ENCODE results near the gene TAGLN2.

Gene TAGLN2

GRCh38 chr1:159940006-159940620 lies 14.8 kb upstream of the TAGLN2 start:
- H3K27me3 ChIP-seq, result peaks cover 35% of the 10 kb centered on the region
- no peak for TF ChIP-seq CTCF (IDR thresholded peaks at IDR 0.05)
- no peaks in the 10 kb centered on the region for H3K36me3 ChIP-seq
- H3K4me3 ChIP-seq (ENCODE audit: low read depth in 1 of 2, low read length in 1 of 2), result no peak overlapping the region
- no peak overlapping the region for H3K27ac ChIP-seq
- no peaks in the 10 kb centered on the region for H3K9me3 ChIP-seq
- peaks cover 28 to 33% of the 10 kb centered on the region in 2 experiments for H3K4me1 ChIP-seq (ENCODE audit: control insufficient read depth in 1 of 2, insufficient read depth in 1 of 2, low read depth in 1 of 2, low read length in 1 of 2)

- Histone ChIP-seq H3K4me3 (ENCODE audit: low read depth in 1 of 2, low read length in 1 of 2) (no peak overlapping the region), H3K27ac (no peak overlapping the region), H3K36me3 (no peaks in the 10 kb centered on the region), H3K27me3 (peaks cover 33% of the 10 kb centered on the region), H3K4me1 (ENCODE audit: control insufficient read depth in 1 of 2, insufficient read depth in 1 of 2, low read depth in 1 of 2, low read length in 1 of 2) (peaks cover 28 to 32% of the 10 kb centered on the region in 2 experiments), H3K9me3 (no peaks in the 10 kb centered on the region)
- TF ChIP-seq CTCF (IDR thresholded peaks at IDR 0.05), result no peak
These were observed 14.3 kb upstream of the TAGLN2 start for GRCh38 chr1:159939678-159940002.

- peaks cover 28 to 32% of the 10 kb centered on the region in 2 experiments for H3K4me1 ChIP-seq (ENCODE audit: control insufficient read depth in 1 of 2, insufficient read depth in 1 of 2, low read depth in 1 of 2, low read length in 1 of 2)
- no peak for TF ChIP-seq CTCF (IDR thresholded peaks at IDR 0.05)
- no peak overlapping the region for H3K4me3 ChIP-seq (ENCODE audit: low read depth in 1 of 2, low read length in 1 of 2)
- H3K27me3 ChIP-seq, result peaks cover 28% of the 10 kb centered on the region
- H3K36me3 ChIP-seq, result no peaks in the 10 kb centered on the region
- no peak overlapping the region for H3K27ac ChIP-seq
- no peaks in the 10 kb centered on the region for H3K9me3 ChIP-seq
These were observed 13.8 kb upstream of the TAGLN2 start for GRCh38 chr1:159938905-159939677.

DNA sequence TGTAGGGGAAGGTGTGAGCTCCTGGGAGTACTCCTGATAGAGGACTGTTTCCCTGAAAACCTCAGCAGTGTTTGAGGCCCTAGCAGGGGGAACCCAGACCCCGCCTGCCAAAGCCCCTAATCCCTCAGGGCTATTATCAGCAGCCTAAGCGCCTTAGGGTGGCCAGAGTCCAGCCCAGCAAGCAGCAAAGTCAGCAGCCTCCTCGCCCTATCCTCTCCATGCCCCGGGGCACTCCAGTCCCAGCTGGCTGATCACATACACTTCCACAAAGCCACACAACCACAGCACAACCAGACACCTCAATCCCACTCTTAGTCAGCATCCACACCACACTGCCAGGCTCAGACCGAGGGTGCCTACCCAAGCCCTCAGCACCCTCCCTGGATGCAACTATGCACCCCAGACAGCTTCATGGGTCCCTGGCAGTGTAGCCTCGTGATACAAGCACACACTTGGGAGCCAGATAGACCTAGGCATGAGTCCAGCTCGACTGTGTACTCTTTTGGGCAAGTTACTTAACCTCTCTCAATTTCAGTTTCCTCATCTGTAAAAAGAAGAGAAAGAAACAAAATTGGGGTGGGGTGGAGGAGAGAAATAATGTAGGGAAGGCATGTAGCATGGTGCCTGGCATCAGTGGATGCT lies 13.0 kb upstream of the TAGLN2 start:
- no peak for TF ChIP-seq CTCF (IDR thresholded peaks at IDR 0.05)
- Histone ChIP-seq H3K4me3 (ENCODE audit: low read depth in 1 of 2, low read length in 1 of 2) (no peak overlapping the region), H3K36me3 (no peaks in the 10 kb centered on the region), H3K9me3 (no peaks in the 10 kb centered on the region), H3K4me1 (ENCODE audit: control insufficient read depth in 1 of 2, insufficient read depth in 1 of 2, low read depth in 1 of 2, low read length in 1 of 2) (peaks cover 28 to 32% of the 10 kb centered on the region in 2 experiments), H3K27ac (peak overlapping the region; percentile 10), H3K27me3 (peaks cover 20% of the 10 kb centered on the region)

GRCh38 chr1:159937054-159937750 lies 11.9 kb upstream of the TAGLN2 start:
- Histone ChIP-seq H3K4me3 (ENCODE audit: low read depth in 1 of 2, low read length in 1 of 2) (peak overlapping the region in 1 of 2 experiments; percentile 24), H3K9me3 (no peaks in the 10 kb centered on the region), H3K27ac (no peak overlapping the region), H3K4me1 (ENCODE audit: control insufficient read depth in 1 of 2, insufficient read depth in 1 of 2, low read depth in 1 of 2, low read length in 1 of 2) (peaks cover 28 to 32% of the 10 kb centered on the region in 2 experiments), H3K36me3 (no peaks in the 10 kb centered on the region), H3K27me3 (peaks cover 14% of the 10 kb centered on the region)
- TF ChIP-seq CTCF (IDR thresholded peaks at IDR 0.05), result no peak
